Fibroblast of pulmonary artery (primary cell): ENCODE results near the gene FBXO46.

Experiments
- DNase-seq: peaks from one replicate; pipeline ENCODE4 v3.0.0-alpha.2; 2010; ENCODE audit warnings: low read depth
- H3K4me3 ChIP-seq: replicated peaks from 2 replicates; pipeline ENCODE4 v1.5.1; 2011; ENCODE audit warnings: low read depth, mild to moderate bottlenecking, control low read depth, low read length, moderate library complexity
- CTCF ChIP-seq: IDR thresholded peaks from 2 replicates; pipeline ENCODE4 v1.5.1; 2011; ENCODE audit warnings: mild to moderate bottlenecking, control low read depth, low read length, inconsistent platforms; ENCODE audit errors: missing control alignments

Gene FBXO46

GRCh38 chr19:45717983-45718650, 12.6 kb downstream of the FBXO46 start:
- H3K4me3 ChIP-seq, result peak overlapping the region; percentile 96
- no peak for TF ChIP-seq CTCF
- DNase-seq, result no peak

GRCh38 chr19:45717131-45717982, 13.3 kb downstream of the FBXO46 start:
- no peak for TF ChIP-seq CTCF
- H3K4me3 ChIP-seq, result peak overlapping the region; percentile 96
- DNase-seq, result peak; percentile 100

GRCh38 chr19:45716359-45717130, 14.2 kb downstream of the FBXO46 start:
- H3K4me3 ChIP-seq, result peak overlapping the region; percentile 96
- TF ChIP-seq CTCF, result no peak
- DNase-seq, result peak; percentile 41

- DNase-seq, result no peak
- no peak for TF ChIP-seq CTCF
- no peak overlapping the region for H3K4me3 ChIP-seq
Measured at GRCh38 chr19:45715139-45715538, 15.6 kb downstream of the FBXO46 start.

- no peak for TF ChIP-seq CTCF
- no peak for DNase-seq
- H3K4me3 ChIP-seq, result no peak overlapping the region
Measured at GRCh38 chr19:45713141-45713540, 17.6 kb downstream of the FBXO46 start.

- H3K4me3 ChIP-seq, result no peak overlapping the region
- no peak for DNase-seq
- TF ChIP-seq CTCF, result no peak
Measured at GRCh38 chr19:45712699-45713067, 18.0 kb downstream of the FBXO46 start.
